ENCODE data around the gene SLC16A5.
"Not testable (repeated sequence)": the region's sequence is repeated elsewhere in the genome, so short reads cannot be mapped to it uniquely, and the experiment has no call there.

SLC16A5 gene

GRCh38 chr17:75113798-75114551, 26.2 kb downstream of the SLC16A5 start:
- DNase-seq = peak; percentile 75

- no peak for DNase-seq
These were observed 27.0 kb downstream of the SLC16A5 start for GRCh38 chr17:75114552-75115314.

GRCh38 chr17:75115555-75115954, 27.8 kb downstream of the SLC16A5 start:
- DNase-seq = no peak

GRCh38 chr17:75116737-75117136, 29.0 kb downstream of the SLC16A5 start:
- DNase-seq = no peak

GRCh38 chr17:75118307-75118706, 30.6 kb downstream of the SLC16A5 start:
- DNase-seq = no peak

- no peak for DNase-seq
These were observed 36.5 kb downstream of the SLC16A5 start for GRCh38 chr17:75124041-75124818.

GRCh38 chr17:75124819-75125162, 37.0 kb downstream of the SLC16A5 start:
- DNase-seq = no peak

GRCh38 chr17:75125984-75126383, 38.2 kb downstream of the SLC16A5 start:
- DNase-seq = no peak

GRCh38 chr17:75126954-75127353, 39.2 kb downstream of the SLC16A5 start:
- no peak for DNase-seq

GRCh38 chr17:75127936-75128335, 40.2 kb downstream of the SLC16A5 start:
- not testable (repeated sequence) for DNase-seq

GRCh38 chr17:75128694-75129505, 41.1 kb downstream of the SLC16A5 start:
- DNase-seq = no peak

GRCh38 chr17:75129576-75129975, 41.8 kb downstream of the SLC16A5 start:
- no peak for DNase-seq

GRCh38 chr17:75130059-75130631, 42.4 kb downstream of the SLC16A5 start:
- DNase-seq = no peak

GRCh38 chr17:75130632-75131277, 43.0 kb downstream of the SLC16A5 start:
- peak; percentile 41 for DNase-seq

GRCh38 chr17:75131278-75132017, 43.7 kb downstream of the SLC16A5 start, which contains the start of gene NT5C:
NT5C (minus strand) TSS chr17:75131742; CDS start chr17:75131707, 35 bp downstream.
- DNase-seq = no peak

GRCh38 chr17:75132018-75133000, 44.6 kb downstream of the SLC16A5 start:
- not testable (repeated sequence) for DNase-seq

GRCh38 chr17:75133001-75133400, 45.2 kb downstream of the SLC16A5 start:
- no peak for DNase-seq

- DNase-seq = not testable (repeated sequence)
These were observed 46.0 kb downstream of the SLC16A5 start for GRCh38 chr17:75133607-75134347.

GRCh38 chr17:75135452-75135851, 47.7 kb downstream of the SLC16A5 start:
- no peak for DNase-seq
